H1 (cell line): Measurements from ENCODE around the gene SLC26A11. TPM values are rescaled to one million over a fixed set of nuclear protein-coding genes. Genes with fewer than 3 reads are reported as not detected.

Source experiments
- CTCF ChIA-PET: fragments of 300-600 bp; sonication (Branson Sonifier 250); formaldehyde crosslinking; loops from one replicate; lab custom pipeline; 2021; ENCODE audit not compliant: partially characterized antibody; lab: Charles Lee
- POLR2A ChIA-PET: fragments of 300-600 bp; sonication (Branson Sonifier 250); formaldehyde crosslinking; loops from one replicate; lab custom pipeline; 2021; ENCODE audit warnings: inconsistent platforms; ENCODE audit not compliant: partially characterized antibody; lab: Charles Lee
- DNase-seq, 2 experiments: peaks; one replicate each; pipeline versions ENCODE4 v3.0.0 to v3.0.0-alpha.2; 2010 to 2022; ENCODE audit warnings: low spot score in 2 of 2, low read depth in 1 of 2, mixed read lengths in 1 of 2
- FAIRE-seq: peaks from 2 replicates; lab custom pipeline; 2011; peaks lifted over from hg19 to GRCh38; lab: Jason Lieb, UNC
- H2AFZ ChIP-seq: 2 replicates; pipeline ENCODE4 v1.8.1; 2012; ENCODE audit warnings: low read length, inconsistent platforms
- H2AK5ac ChIP-seq: 2 replicates; pipeline ENCODE4 v1.6.1; 2013; ENCODE audit warnings: low read depth, low read length
- H2BK120ac ChIP-seq: replicated peaks from 2 replicates; pipeline ENCODE3; 2013; ENCODE audit warnings: low read depth, low read length, inconsistent platforms
- H2BK12ac ChIP-seq: 2 replicates; pipeline ENCODE4 v1.6.1; 2013; ENCODE audit warnings: low read depth, low read length
- H2BK15ac ChIP-seq: 2 replicates; pipeline ENCODE4 v1.6.1; 2013; ENCODE audit warnings: low read length
- H2BK20ac ChIP-seq: 2 replicates; pipeline ENCODE4 v1.6.1; 2013; ENCODE audit warnings: low read length
- H2BK5ac ChIP-seq: 2 replicates; pipeline ENCODE4 v1.6.1; 2013; ENCODE audit warnings: low read depth, low read length
- H3K14ac ChIP-seq: 2 replicates; pipeline ENCODE4 v1.6.1; 2013; ENCODE audit warnings: inconsistent platforms; ENCODE audit not compliant: insufficient read length
- H3K18ac ChIP-seq: 2 replicates; pipeline ENCODE4 v1.6.1; 2013; ENCODE audit warnings: low read length; ENCODE audit errors: extremely low read depth
- H3K23ac ChIP-seq: 2 replicates; pipeline ENCODE4 v1.6.1; 2013; ENCODE audit warnings: inconsistent platforms; ENCODE audit not compliant: insufficient read length
- H3K23me2 ChIP-seq: 2 replicates; pipeline ENCODE4 v1.6.1; 2013; ENCODE audit warnings: low read depth, low read length
- H3K27ac ChIP-seq: 2 replicates; pipeline ENCODE4 v1.6.1; 2011; ENCODE audit warnings: low read depth, low read length, inconsistent platforms
- H3K27me3 ChIP-seq, 4 experiments: replicated peaks in 1 of 4; 1 replicate in 1 of 4; 2 replicates in 3 of 4; pipeline versions ENCODE4 v1.6.1 to v1.8.1; 2011 to 2013; ENCODE audit warnings: low read length in 3 of 4, mild to moderate bottlenecking in 3 of 4, inconsistent platforms in 2 of 4, mixed read lengths in 2 of 4, moderate library complexity in 1 of 4; ENCODE audit not compliant: control insufficient read depth in 3 of 4, insufficient read depth in 3 of 4; ENCODE audit errors: extremely low read depth in 1 of 4
- H3K36me3 ChIP-seq, 4 experiments: 2 replicates each; pipeline versions ENCODE4 v1.6.1 to v1.8.1; 2011 to 2013; ENCODE audit warnings: mild to moderate bottlenecking in 4 of 4, low read length in 3 of 4, moderate library complexity in 2 of 4, control low read depth in 1 of 4, inconsistent platforms in 1 of 4; ENCODE audit not compliant: insufficient read depth in 4 of 4, control insufficient read depth in 2 of 4
- H3K4ac ChIP-seq: replicated peaks from 2 replicates; pipeline ENCODE3; 2013; ENCODE audit warnings: low read length, low read depth, mixed read lengths, inconsistent platforms; ENCODE audit not compliant: insufficient read length
- H3K4me1 ChIP-seq, 4 experiments: replicated peaks in 1 of 4; 1 replicate in 1 of 4; 2 replicates in 3 of 4; pipeline versions ENCODE4 v1.6.1 to v1.8.1; 2011 to 2013; ENCODE audit warnings: low read length in 3 of 4, inconsistent platforms in 2 of 4, mixed read lengths in 1 of 4; ENCODE audit not compliant: insufficient read depth in 4 of 4, control insufficient read depth in 3 of 4
- H3K4me2 ChIP-seq, 2 experiments: 2 replicates each; pipeline versions ENCODE4 v1.6.1 to v1.8.1; 2011 to 2013; ENCODE audit warnings: low read depth in 2 of 2, low read length in 2 of 2, control low read depth in 1 of 2, inconsistent platforms in 1 of 2, mild to moderate bottlenecking in 1 of 2; ENCODE audit not compliant: insufficient read depth in 1 of 2
- H3K4me3 ChIP-seq, 4 experiments: fragments of 200-600, 300-600 bp in 1 of 4; sonication (generic), shearing (Covaris generic), sonication (Bioruptor Twin) in 1 of 4; 2 replicates each; pipeline versions ENCODE4 v1.5.1 to v1.8.1; 2011 to 2016; ENCODE audit warnings: low read length in 4 of 4, low read depth in 3 of 4, control low read depth in 2 of 4, inconsistent platforms in 2 of 4, mild to moderate bottlenecking in 2 of 4, mixed read lengths in 1 of 4, moderate library complexity in 1 of 4; ENCODE audit not compliant: insufficient read depth in 2 of 4; ENCODE audit errors: extremely low read depth in 1 of 4
- H3K56ac ChIP-seq: replicated peaks from 2 replicates; pipeline ENCODE3; 2013; ENCODE audit warnings: low read depth, mild to moderate bottlenecking, mixed read lengths, low read length, inconsistent platforms; ENCODE audit not compliant: insufficient read length
- H3K79me1 ChIP-seq: 2 replicates; pipeline ENCODE4 v1.6.1; 2013; ENCODE audit warnings: low read depth, low read length, control low read depth
- H3K79me2 ChIP-seq, 2 experiments: 2 replicates each; pipeline versions ENCODE4 v1.6.1 to v1.8.1; 2012 to 2013; ENCODE audit warnings: low read length in 2 of 2, mild to moderate bottlenecking in 2 of 2, inconsistent platforms in 1 of 2; ENCODE audit not compliant: insufficient read depth in 2 of 2, control insufficient read depth in 1 of 2
- H3K9ac ChIP-seq, 4 experiments: replicated peaks in 1 of 4; 1 replicate in 1 of 4; 2 replicates in 3 of 4; pipeline versions ENCODE4 v1.6.1 to v1.8.1; 2011 to 2013; ENCODE audit warnings: low read depth in 3 of 4, low read length in 3 of 4, control low read depth in 2 of 4, mild to moderate bottlenecking in 2 of 4, moderate library complexity in 2 of 4, inconsistent platforms in 1 of 4; ENCODE audit errors: extremely low read depth in 1 of 4
- H3K9me3 ChIP-seq, 2 experiments: 2 replicates each; pipeline versions ENCODE4 v1.6.1 to v1.8.1; 2012 to 2013; ENCODE audit warnings: mild to moderate bottlenecking in 2 of 2, moderate library complexity in 2 of 2, control low read depth in 1 of 2, inconsistent platforms in 1 of 2, low read depth in 1 of 2, low read length in 1 of 2, mixed read lengths in 1 of 2; ENCODE audit not compliant: insufficient read depth in 2 of 2
- H4K20me1 ChIP-seq, 2 experiments: replicated peaks in 1 of 2; 2 replicates each; pipeline versions ENCODE3 to v1.8.1; 2011 to 2013; ENCODE audit warnings: inconsistent platforms in 2 of 2, low read length in 2 of 2, mild to moderate bottlenecking in 1 of 2; ENCODE audit not compliant: insufficient read depth in 2 of 2, control insufficient read depth in 1 of 2
- H4K5ac ChIP-seq: 2 replicates; pipeline ENCODE4 v1.6.1; 2013; ENCODE audit warnings: low read length, low read depth, mixed read lengths, inconsistent platforms; ENCODE audit not compliant: insufficient read length
- H4K8ac ChIP-seq: 2 replicates; pipeline ENCODE4 v1.8.0; 2013; ENCODE audit warnings: mild to moderate bottlenecking, moderate library complexity, low read length, inconsistent platforms; ENCODE audit not compliant: insufficient read depth; ENCODE audit errors: extremely low read depth
- H4K91ac ChIP-seq: replicated peaks from 2 replicates; pipeline ENCODE3; 2013; ENCODE audit warnings: low read length, mixed read lengths, inconsistent platforms; ENCODE audit not compliant: insufficient read length
- CHD1 ChIP-seq: IDR thresholded peaks from 2 replicates; pipeline ENCODE4 v1.6.1; 2012; ENCODE audit warnings: low read depth, low read length, improper control_type of control experiment
- GTF2F1 ChIP-seq: IDR thresholded peaks from 2 replicates; pipeline ENCODE4 v1.6.1; 2012; ENCODE audit warnings: low read depth, low read length, improper control_type of control experiment, borderline replicate concordance
- HDAC6 ChIP-seq: IDR thresholded peaks from one replicate; pipeline ENCODE4 v1.7.1; 2012; ENCODE audit warnings: low read depth, mild to moderate bottlenecking, inconsistent platforms, low read length, moderate library complexity
- JUN ChIP-seq: IDR thresholded peaks from 2 replicates; pipeline ENCODE4 v1.6.1; 2011; ENCODE audit warnings: low read depth, mild to moderate bottlenecking, improper control_type of control experiment, low read length
- WGBS, 2 experiments: shearing (Covaris generic) in 1 of 2; methylation state at CpG; one replicate each; pipeline versions ENCODE4 v1.1.6 to v1.1.7; 2013 to 2015; ENCODE audit warnings: low lambda C conversion rate in 2 of 2, mixed read lengths in 2 of 2, inconsistent platforms in 1 of 2, low coverage in 1 of 2, missing lambda C conversion rate in 1 of 2; ENCODE audit not compliant: insufficient replicate concordance in 2 of 2, insufficient coverage in 1 of 2, insufficient read length in 1 of 2; ENCODE audit errors: extremely low coverage in 1 of 2, missing lambda C conversion rate in 1 of 2; 5-methylcytosine and 5-hydroxymethylcytosine counted together
- polyA plus RNA-seq, 7 experiments: library from polyadenylated mRNA; depleted of rRNA in 3 of 7; stranded (reverse) in 5 of 7; unstranded in 2 of 7; fragments of >200 nt in 5 of 7; fragments of 200-250 nt in 2 of 7; gene quantifications; 1 replicate in 5 of 7; 2 replicates in 1 of 7; 4 replicates in 1 of 7; pipeline versions ENCODE4 v1.2.1 to v1.2.3, GENCODE V29; 2011 to 2013; ENCODE audit warnings: missing spikeins in 2 of 7, mixed read lengths in 2 of 7
- total RNA-seq: library from RNA; stranded (reverse); fragmentation: NEBNext Ultra II Directional; extraction: Animal tissue kit (Norgen Biotek cat#: 25700); gene quantifications from 2 replicates; pipeline ENCODE4 v1.2.1, GENCODE V29; 2021

Gene SLC26A11
- total and polyA plus RNA-seq, 2 of the 8 experiments (the other 6 are each of a cell fraction or from before 2014, with no cell fraction given): 15.5 to 25.9 TPM

DNA sequence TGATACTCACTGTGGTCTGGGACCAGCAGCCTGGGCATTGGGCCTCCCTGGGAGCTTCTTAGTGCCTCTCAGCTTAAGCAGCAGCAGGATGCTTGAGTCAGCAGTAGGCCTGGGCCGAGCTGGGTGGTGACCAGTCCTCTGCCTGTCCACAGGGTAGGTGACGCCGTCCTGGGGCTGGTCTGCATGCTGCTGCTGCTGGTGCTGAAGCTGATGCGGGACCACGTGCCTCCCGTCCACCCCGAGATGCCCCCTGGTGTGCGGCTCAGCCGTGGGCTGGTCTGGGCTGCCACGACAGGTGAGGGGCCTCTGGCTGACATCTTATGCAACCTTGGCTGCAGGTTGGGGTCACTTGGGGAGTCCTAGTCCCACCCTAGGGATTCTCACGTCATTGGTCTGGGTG, 7.4 kb downstream of the SLC26A11 start:
- Histone ChIP-seq H3K9me3 (peaks cover 0 to 6% of the 10 kb centered on the region in 2 experiments; a peak in 1 of 4 replicates), H3K14ac (no peak overlapping the region), H2AFZ (no peak overlapping the region), H3K4me3 (no peak overlapping the region), H4K5ac (no peak overlapping the region), H2AK5ac (no peak overlapping the region), H2BK12ac (no peak overlapping the region), H3K4ac (no peak overlapping the region), H3K27ac (no peak overlapping the region), H3K23ac (no peak overlapping the region), H3K4me2 (no peak overlapping the region), H4K91ac (no peak overlapping the region), H2BK5ac (no peak overlapping the region), H3K79me2 (no peaks in the 10 kb centered on the region), H2BK20ac (no peak overlapping the region), H3K56ac (no peak overlapping the region), H2BK15ac (no peak overlapping the region), H3K79me1 (0 out of 2 replicates have a peak, but pooled peaks cover 2% of the 10 kb centered on the region), H3K18ac (no peak overlapping the region), H2BK120ac (no peak overlapping the region), H4K8ac (no peak overlapping the region), H3K9ac (no peak overlapping the region), H3K23me2 (peaks cover 3% of the 10 kb centered on the region; the same call in 1 of the 2 replicates), H3K36me3 (peaks cover 0 to 6% (median 1%) of the 10 kb centered on the region in 4 experiments; a peak in 2 of 8 replicates), H3K27me3 (no peaks in the 10 kb centered on the region), H4K20me1 (peaks cover 2% of the 10 kb centered on the region in 2 experiments), H3K4me1 (peaks cover 0 to 16% (median 6%) of the 10 kb centered on the region in 4 experiments; a peak in 6 of 7 replicates)
- WGBS, 2 experiments: 94% methylated on average over 11 of the region's 11 CpGs; no CpG with 5 or more reads in 1 of the 2 experiments
- POLR2A ChIA-PET: interaction anchor here (1.0 to 4.6 kb wide), 2 partner anchors 16 to 34 kb away, joined by 3 to 19 read pairs; partner anchors contain the start of gene RNF213
- FAIRE-seq (no peak), DNase-seq (no peak)
- TF ChIP-seq GTF2F1: no peak
- no peak for TF ChIP-seq HDAC6
- no peak for TF ChIP-seq CHD1
- TF ChIP-seq JUN: no peak
- CTCF ChIA-PET: interaction anchor here (0.9 to 3.5 kb wide), 5 partner anchors 20 to 124 kb away, joined by 3 to 19 read pairs (median 4); no protein-coding TSS in a partner anchor
